DOHH2 (cell line): ENCODE results near the gene MMP15.

ENCODE experiments used
- H3F3A ChIP-seq: fragments of 200-600 bp; sonication (generic), shearing (Covaris generic); 2 replicates; pipeline ENCODE4 v1.6.0; 2016; ENCODE audit warnings: antibody characterized with exemption, mild to moderate bottlenecking; ENCODE audit not compliant: control insufficient read depth, insufficient read depth
- H3K27ac ChIP-seq: fragments of 200-600 bp; sonication (generic); 2 replicates; pipeline ENCODE4 v1.5.1; 2014; ENCODE audit warnings: low read depth, mild to moderate bottlenecking, low read length, moderate library complexity
- H3K27me3 ChIP-seq: fragments of 200-600 bp; sonication (generic); 2 replicates; pipeline ENCODE4 v1.6.1; 2014; ENCODE audit warnings: mild to moderate bottlenecking, low read length, mixed read lengths; ENCODE audit not compliant: control insufficient read depth
- H3K36me3 ChIP-seq: fragments of 200-600 bp; sonication (generic); 2 replicates; pipeline ENCODE4 v1.6.1; 2014; ENCODE audit warnings: mild to moderate bottlenecking, low read length, moderate library complexity, mixed read lengths; ENCODE audit not compliant: control insufficient read depth
- H3K4me1 ChIP-seq: fragments of 200-600 bp; sonication (generic); 2 replicates; pipeline ENCODE4 v1.6.1; 2014; ENCODE audit warnings: mild to moderate bottlenecking, low read length, mixed read lengths; ENCODE audit not compliant: control insufficient read depth
- H3K4me2 ChIP-seq: fragments of 200-600 bp; sonication (generic); 2 replicates; pipeline ENCODE4 v1.6.0; 2014; ENCODE audit warnings: mild to moderate bottlenecking, low read length, moderate library complexity
- H3K4me3 ChIP-seq: fragments of 200-600 bp; sonication (generic); 2 replicates; pipeline ENCODE4 v1.5.1; 2014; ENCODE audit warnings: mild to moderate bottlenecking, low read length, mixed read lengths
- H3K79me2 ChIP-seq: fragments of 200-600 bp; sonication (generic); 2 replicates; pipeline ENCODE4 v1.6.1; 2014; ENCODE audit warnings: mild to moderate bottlenecking, low read length, mixed read lengths; ENCODE audit not compliant: control insufficient read depth
- H3K9me2 ChIP-seq: fragments of 200-600 bp; sonication (generic); replicated peaks from 2 replicates; pipeline ENCODE4 v1.6.1; 2014; ENCODE audit warnings: mild to moderate bottlenecking, low read length, mixed read lengths; ENCODE audit not compliant: control insufficient read depth
- H3K9me3 ChIP-seq: fragments of 200-600 bp; sonication (generic); 2 replicates; pipeline ENCODE4 v1.6.1; 2014; ENCODE audit warnings: antibody characterized with exemption, low read length, mixed read lengths; ENCODE audit not compliant: control insufficient read depth, insufficient read depth
- H4K20me1 ChIP-seq: fragments of 200-600 bp; sonication (generic); 2 replicates; pipeline ENCODE4 v1.6.0; 2014; ENCODE audit warnings: low read depth, mild to moderate bottlenecking, antibody characterized with exemption, low read length, moderate library complexity; ENCODE audit not compliant: control insufficient read depth, insufficient read depth
- EZH2phosphoT487 ChIP-seq: fragments of 200-600 bp; sonication (generic); IDR thresholded peaks from 2 replicates; pipeline ENCODE4 v1.6.1; 2017; ENCODE audit warnings: borderline replicate concordance, mild to moderate bottlenecking, antibody characterized with exemption, low read length, moderate library complexity, mixed read lengths
- TF ChIP-seq, protein P1 (sequence below): fragments of 200-600 bp; sonication (generic); IDR thresholded peaks from one replicate; pipeline ENCODE4 v1.5.1; 2014; ENCODE audit warnings: antibody characterized with exemption, mild to moderate bottlenecking, low read depth, low read length; ENCODE audit not compliant: poor library complexity, severe bottlenecking

The MMP15 gene

DNA sequence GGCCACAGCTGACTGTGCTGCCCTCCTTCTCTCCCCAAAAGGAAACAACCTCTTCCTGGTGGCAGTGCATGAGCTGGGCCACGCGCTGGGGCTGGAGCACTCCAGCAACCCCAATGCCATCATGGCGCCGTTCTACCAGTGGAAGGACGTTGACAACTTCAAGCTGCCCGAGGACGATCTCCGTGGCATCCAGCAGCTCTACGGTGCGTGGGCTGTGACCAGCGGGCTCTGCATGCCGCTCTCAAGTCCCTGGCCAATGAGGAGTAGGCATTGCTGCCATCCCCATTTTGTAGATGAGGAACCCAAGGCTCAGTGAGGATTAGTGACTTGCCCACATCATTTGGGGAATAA lies 14.9 kb downstream of the MMP15 start:
- no peak for TF ChIP-seq EZH2phosphoT487
- TF ChIP-seq, protein P1, sequence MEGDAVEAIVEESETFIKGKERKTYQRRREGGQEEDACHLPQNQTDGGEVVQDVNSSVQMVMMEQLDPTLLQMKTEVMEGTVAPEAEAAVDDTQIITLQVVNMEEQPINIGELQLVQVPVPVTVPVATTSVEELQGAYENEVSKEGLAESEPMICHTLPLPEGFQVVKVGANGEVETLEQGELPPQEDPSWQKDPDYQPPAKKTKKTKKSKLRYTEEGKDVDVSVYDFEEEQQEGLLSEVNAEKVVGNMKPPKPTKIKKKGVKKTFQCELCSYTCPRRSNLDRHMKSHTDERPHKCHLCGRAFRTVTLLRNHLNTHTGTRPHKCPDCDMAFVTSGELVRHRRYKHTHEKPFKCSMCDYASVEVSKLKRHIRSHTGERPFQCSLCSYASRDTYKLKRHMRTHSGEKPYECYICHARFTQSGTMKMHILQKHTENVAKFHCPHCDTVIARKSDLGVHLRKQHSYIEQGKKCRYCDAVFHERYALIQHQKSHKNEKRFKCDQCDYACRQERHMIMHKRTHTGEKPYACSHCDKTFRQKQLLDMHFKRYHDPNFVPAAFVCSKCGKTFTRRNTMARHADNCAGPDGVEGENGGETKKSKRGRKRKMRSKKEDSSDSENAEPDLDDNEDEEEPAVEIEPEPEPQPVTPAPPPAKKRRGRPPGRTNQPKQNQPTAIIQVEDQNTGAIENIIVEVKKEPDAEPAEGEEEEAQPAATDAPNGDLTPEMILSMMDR = no peak
- no peaks in the 10 kb centered on the region for H3K9me2 ChIP-seq
- H3K4me1 ChIP-seq = peaks cover 27% of the 10 kb centered on the region
- H3K27ac ChIP-seq = no peak overlapping the region
- no peak overlapping the region for H3K4me2 ChIP-seq
- no peaks in the 10 kb centered on the region for H3K36me3 ChIP-seq
- no peaks in the 10 kb centered on the region for H3K27me3 ChIP-seq
- H3K4me3 ChIP-seq = no peak overlapping the region
- peaks cover 5% of the 10 kb centered on the region; the same call in 1 of the 2 replicates for H3K79me2 ChIP-seq
- no peaks in the 10 kb centered on the region for H3K9me3 ChIP-seq
- H4K20me1 ChIP-seq = no peaks in the 10 kb centered on the region
- H3F3A ChIP-seq = no peaks in the 10 kb centered on the region

DNA sequence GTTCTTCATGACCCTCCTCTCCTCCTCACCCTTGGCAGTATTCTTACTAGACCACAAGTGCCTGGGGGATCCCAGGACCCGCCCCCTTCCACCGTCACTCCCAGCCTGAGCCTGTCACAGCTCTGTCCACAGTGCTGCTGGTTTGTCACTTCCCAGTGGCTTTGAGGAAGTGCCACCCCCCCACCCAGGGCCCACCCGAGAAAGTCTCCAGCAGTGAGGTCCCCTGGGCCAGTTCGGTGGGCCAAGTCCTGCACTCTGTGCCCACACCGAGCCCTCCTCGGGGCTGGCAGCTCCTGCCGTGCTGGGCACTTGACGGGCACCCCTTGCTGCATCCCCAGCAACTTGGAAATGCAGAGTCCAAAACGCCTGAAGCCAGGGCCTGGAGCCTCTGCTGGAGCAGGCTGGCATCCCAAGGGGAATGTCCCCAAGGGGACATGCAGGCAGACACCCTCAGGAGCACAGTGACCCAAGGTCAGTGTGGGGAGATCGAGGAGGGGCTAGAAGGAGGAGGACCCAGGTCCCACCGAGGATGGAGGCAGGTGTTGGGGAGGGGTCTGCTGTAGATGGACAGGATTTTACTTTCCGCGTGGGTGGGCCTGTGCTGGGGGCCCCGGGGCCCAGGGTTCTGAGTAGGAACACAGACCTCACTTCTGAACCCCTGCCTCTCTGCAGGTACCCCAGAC lies 15.5 kb downstream of the MMP15 start:
- Histone ChIP-seq H3K27ac (no peak overlapping the region), H3K36me3 (no peaks in the 10 kb centered on the region), H3K4me1 (peaks cover 21% of the 10 kb centered on the region), H3K4me2 (no peak overlapping the region), H3K4me3 (no peak overlapping the region), H3F3A (no peaks in the 10 kb centered on the region), H3K79me2 (peaks cover 3% of the 10 kb centered on the region; the same call in 1 of the 2 replicates), H3K9me2 (no peaks in the 10 kb centered on the region), H3K27me3 (no peaks in the 10 kb centered on the region), H4K20me1 (no peaks in the 10 kb centered on the region), H3K9me3 (no peaks in the 10 kb centered on the region)
- TF ChIP-seq, protein P1 = no peak
- TF ChIP-seq EZH2phosphoT487 = no peak

DNA sequence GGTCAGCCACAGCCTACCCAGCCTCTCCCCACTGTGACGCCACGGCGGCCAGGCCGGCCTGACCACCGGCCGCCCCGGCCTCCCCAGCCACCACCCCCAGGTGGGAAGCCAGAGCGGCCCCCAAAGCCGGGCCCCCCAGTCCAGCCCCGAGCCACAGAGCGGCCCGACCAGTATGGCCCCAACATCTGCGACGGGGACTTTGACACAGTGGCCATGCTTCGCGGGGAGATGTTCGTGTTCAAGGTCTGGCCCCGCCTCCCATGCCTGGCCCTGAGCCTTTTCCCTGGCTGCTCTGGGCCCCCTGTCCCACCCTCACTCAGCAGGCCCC lies 16.0 kb downstream of the MMP15 start:
- Histone ChIP-seq H3K4me2 (no peak overlapping the region), H3K27me3 (no peaks in the 10 kb centered on the region), H3K36me3 (no peaks in the 10 kb centered on the region), H3K27ac (no peak overlapping the region), H3F3A (no peaks in the 10 kb centered on the region), H3K4me1 (peaks cover 16% of the 10 kb centered on the region), H3K9me2 (no peaks in the 10 kb centered on the region), H4K20me1 (no peaks in the 10 kb centered on the region), H3K79me2 (no peaks in the 10 kb centered on the region), H3K4me3 (no peak overlapping the region), H3K9me3 (no peaks in the 10 kb centered on the region)
- TF ChIP-seq EZH2phosphoT487 = no peak
- TF ChIP-seq, protein P1 = no peak
